HL-60 (cell line): ENCODE data around the gene SPIN1.

ENCODE experiments used
- DNase-seq, 2 experiments: peaks; one replicate each; pipeline ENCODE4 v3.0.0-alpha.2; 2010 to 2020; ENCODE audit warnings: low read depth in 1 of 2, low spot score in 1 of 2
- H3K27ac ChIP-seq: fragments of 250-450 bp; sonication (Bioruptor Pico); replicated peaks from 2 replicates; pipeline ENCODE4 v1.5.1; 2020; ENCODE audit warnings: mild to moderate bottlenecking, moderate library complexity
- H3K27me3 ChIP-seq: fragments of 250-450 bp; sonication (Bioruptor Pico); 2 replicates; pipeline ENCODE4 v1.5.1; 2021; ENCODE audit warnings: mild to moderate bottlenecking, moderate library complexity; ENCODE audit not compliant: insufficient read depth, poor library complexity, severe bottlenecking
- H3K4me3 ChIP-seq: replicated peaks from 2 replicates; pipeline ENCODE4 v1.5.1; 2011; ENCODE audit warnings: mild to moderate bottlenecking, control low read depth, low read length; ENCODE audit not compliant: insufficient read depth
- CTCF ChIP-seq: IDR thresholded peaks from one replicate; pipeline ENCODE4 v1.5.1; 2011; ENCODE audit warnings: low read length, control low read depth, inconsistent platforms; ENCODE audit not compliant: insufficient read depth
- GABPA ChIP-seq: IDR thresholded peaks from 2 replicates; pipeline ENCODE4 v1.6.1; 2012; ENCODE audit warnings: low read depth
- POLR2AphosphoS5 ChIP-seq: IDR thresholded peaks from 2 replicates; pipeline ENCODE4 v1.6.1; 2012; ENCODE audit warnings: low read depth
- REST ChIP-seq: IDR thresholded peaks from 2 replicates; pipeline ENCODE4 v1.6.1; 2012; ENCODE audit warnings: low read depth; ENCODE audit not compliant: insufficient replicate concordance
- SPI1 ChIP-seq: IDR thresholded peaks from 2 replicates; pipeline ENCODE4 v1.6.1; 2012; ENCODE audit warnings: low read depth, mild to moderate bottlenecking, borderline replicate concordance

SPIN1 gene

GRCh38 chr9:88387552-88388202 lies 567 bp upstream of the SPIN1 start:
- H3K4me3 ChIP-seq = peak overlapping the region; percentile 79
- peak; percentile 50 to 52 for DNase-seq
- H3K27me3 ChIP-seq = no peaks in the 10 kb centered on the region
- peak overlapping the region; percentile 53 for H3K27ac ChIP-seq
- TF ChIP-seq POLR2AphosphoS5 = no peak
- no peak for TF ChIP-seq REST
- no peak for TF ChIP-seq SPI1
- no peak for TF ChIP-seq CTCF
- TF ChIP-seq GABPA = no peak

- peak; percentile 33 to 47 for DNase-seq
- TF ChIP-seq GABPA (no peak), SPI1 (no peak), CTCF (no peak), POLR2AphosphoS5 (no peak), REST (no peak)
- peak overlapping the region; percentile 59 for H3K4me3 ChIP-seq
- no peaks in the 10 kb centered on the region for H3K27me3 ChIP-seq
- H3K27ac ChIP-seq = 0 out of 2 replicates have a peak overlapping the region, but pooled peaks have one; percentile 13
Measured at GRCh38 chr9:88388886-88389605, 802 bp downstream of the SPIN1 start.

DNA sequence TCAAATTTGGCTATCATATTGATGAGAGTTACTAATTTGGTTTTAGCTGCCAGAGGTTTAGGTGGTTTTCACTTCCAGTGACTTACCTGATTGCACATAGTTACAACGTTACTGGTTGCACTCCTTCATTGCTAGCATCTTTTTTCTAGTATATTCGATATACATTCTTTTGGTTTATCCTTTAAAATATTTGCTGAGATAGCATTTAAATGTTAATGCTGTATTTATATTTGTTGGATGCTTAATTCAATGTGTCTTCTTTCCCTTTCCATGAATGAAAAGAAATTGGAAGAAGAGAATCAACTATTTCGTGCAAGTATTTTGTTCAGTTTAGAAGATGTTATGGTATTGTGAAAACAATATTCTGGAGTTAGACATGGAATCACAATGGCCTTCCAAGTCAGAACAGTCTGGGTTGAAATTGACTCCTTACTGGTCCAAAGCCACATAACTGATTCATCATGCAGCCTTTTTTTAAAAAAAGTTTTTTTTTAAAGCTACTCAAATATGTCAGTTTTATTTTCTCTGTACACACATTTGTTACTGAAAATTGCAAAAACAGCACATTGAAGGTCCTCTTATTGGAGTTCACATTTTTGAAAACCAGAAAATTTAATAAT lies 2.2 kb downstream of the SPIN1 start:
- Histone ChIP-seq H3K27ac (no peak overlapping the region), H3K4me3 (no peak overlapping the region), H3K27me3 (no peaks in the 10 kb centered on the region)
- no peak for DNase-seq
- TF ChIP-seq REST = no peak
- TF ChIP-seq SPI1 = no peak
- TF ChIP-seq CTCF = no peak
- TF ChIP-seq POLR2AphosphoS5 = no peak
- TF ChIP-seq GABPA = no peak
